GM23338 (cell line): ENCODE results near the gene EVL.

ENCODE experiments used
- CREB1 ChIP-seq: fragments of 250-450 bp; sonication (Bioruptor Pico); IDR thresholded peaks from 2 replicates; pipeline ENCODE4 v1.5.0; 2020; ENCODE audit warnings: low read depth, mild to moderate bottlenecking, moderate library complexity
- CTCF ChIP-seq, 2 experiments: fragments of 200-600 bp in 1 of 2; sonication (generic) in 1 of 2; conservative IDR thresholded peaks; 2 replicates each; pipeline versions ENCODE4 v1.5.1 to v1.6.1; 2016 to 2017; ENCODE audit warnings: antibody characterized with exemption in 2 of 2, low read depth in 2 of 2, mild to moderate bottlenecking in 2 of 2, moderate library complexity in 1 of 2
- EZH2 ChIP-seq: fragments of 200-600 bp; sonication (generic); IDR thresholded peaks from one replicate; pipeline ENCODE4 v1.8.0; 2017; ENCODE audit warnings: antibody characterized with exemption, mild to moderate bottlenecking, low read depth; ENCODE audit not compliant: unreplicated experiment
- EZH2phosphoT487 ChIP-seq: fragments of 200-600 bp; sonication (generic); IDR thresholded peaks from one replicate; pipeline ENCODE4 v1.8.1; 2018; ENCODE audit warnings: antibody characterized with exemption; ENCODE audit not compliant: unreplicated experiment
- JUNB ChIP-seq: IDR thresholded peaks from one replicate; pipeline ENCODE4 v1.6.1; 2016; ENCODE audit warnings: antibody characterized with exemption; ENCODE audit not compliant: unreplicated experiment
- POLR2AphosphoS5 ChIP-seq: IDR thresholded peaks from 2 replicates; pipeline ENCODE4 v1.6.1; 2016; ENCODE audit warnings: antibody characterized with exemption, low read depth
- REST ChIP-seq: IDR thresholded peaks from one replicate; pipeline ENCODE4 v1.6.1; 2018; ENCODE audit warnings: antibody characterized with exemption; ENCODE audit not compliant: unreplicated experiment
- ZNF114 ChIP-seq: fragments of 250-450 bp; sonication (Bioruptor Pico); IDR thresholded peaks from 2 replicates; pipeline ENCODE4 v1.5.0; 2020; ENCODE audit warnings: mild to moderate bottlenecking, moderate library complexity
- ZNF331 ChIP-seq: fragments of 250-450 bp; sonication (Bioruptor Pico); IDR thresholded peaks from 2 replicates; pipeline ENCODE4 v1.5.0; 2020; ENCODE audit warnings: low read depth, mild to moderate bottlenecking, moderate library complexity
- ZNF462 ChIP-seq: fragments of 250-450 bp; sonication (Bioruptor Pico); IDR thresholded peaks from 2 replicates; pipeline ENCODE4 v1.5.0; 2020; ENCODE audit warnings: mild to moderate bottlenecking, moderate library complexity

- TF ChIP-seq CTCF (conservative IDR thresholded peaks at IDR 0.05; ENCODE audit: low read depth in 2 of 2) (peak in 1 of 2 experiments; percentile 34; a peak in 2 of 4 replicates), JUNB (no peak), POLR2AphosphoS5 (no peak), REST (no peak), EZH2 (no peak), ZNF114 (CRISPR knock-in tag) (no peak), EZH2phosphoT487 (no peak), CREB1 (CRISPR knock-in tag) (no peak), ZNF462 (CRISPR knock-in tag) (no peak), ZNF331 (CRISPR knock-in tag) (no peak)
Observed at GRCh38 chr14:100072783-100073346, 7.6 kb downstream of the EVL start.
